HepG2 (cell line): Measurements from ENCODE around the gene ACACA. TPM values are rescaled to one million over a fixed set of nuclear protein-coding genes. Genes with fewer than 3 reads are reported as not detected.
A peak's percentile ranks its signal among the peaks of the same experiment; 100 is the strongest.

Experiments
- ATAC-seq: fragments of 200-7000 bp; cut with Tn5 transposase; 3 replicates; pipeline ENCODE4 v1.9.1; 2020; ENCODE audit warnings: mild to moderate bottlenecking, moderate library complexity
- BruUV-seq: library from RNA; stranded (reverse); fragments of 400-500 nt; replicated peaks from 2 replicates; lab custom pipeline; 2021; lab: Mats Ljungman, UMichigan
- CTCF ChIA-PET: fragments of 300-600 bp; formaldehyde crosslinking; extraction: SDS; loops from one replicate; lab custom pipeline; 2021; ENCODE audit warnings: low total read pairs, inconsistent platforms, low intra/inter-chr PET ratio; lab: Yijun Ruan, JAX
- POLR2A ChIA-PET: fragments of 350-600 bp; sonication (Branson Sonifier 250); formaldehyde crosslinking; loops from one replicate; lab custom pipeline; 2020; ENCODE audit warnings: antibody characterized with exemption, inconsistent platforms; lab: Yijun Ruan, JAX
- DNase-seq: peaks from one replicate; pipeline ENCODE4 v3.0.0-alpha.2; 2015; ENCODE audit warnings: low spot score
- FAIRE-seq: peaks from 3 replicates; lab custom pipeline; 2011; peaks lifted over from hg19 to GRCh38; lab: Jason Lieb, UNC
- H2AFZ ChIP-seq: one replicate; pipeline ENCODE4 v1.6.1; 2011; ENCODE audit warnings: low read length, inconsistent platforms
- H3K27ac ChIP-seq: fragments of 300-600 bp; 3 replicates; pipeline ENCODE4 v1.8.0; 2011; ENCODE audit warnings: mixed run types, mild to moderate bottlenecking, mixed read lengths, low read length, inconsistent platforms; ENCODE audit not compliant: insufficient read depth; ENCODE audit errors: extremely low read length
- H3K27me3 ChIP-seq, 2 experiments: fragments of 200-600 bp in 1 of 2; 2 replicates in 1 of 2; 3 replicates in 1 of 2; pipeline versions ENCODE4 v1.6.0 to v1.8.0; 2011; ENCODE audit warnings: low read length in 2 of 2, mild to moderate bottlenecking in 2 of 2, moderate library complexity in 2 of 2, inconsistent platforms in 1 of 2; ENCODE audit not compliant: insufficient read depth in 2 of 2, control insufficient read depth in 1 of 2
- H3K36me3 ChIP-seq, 2 experiments: fragments of 200-600 bp in 1 of 2; replicated peaks in 1 of 2; 2 replicates in 1 of 2; 3 replicates in 1 of 2; pipeline versions ENCODE4 v1.5.1 to v1.8.0; 2011; ENCODE audit warnings: low read length in 2 of 2, inconsistent platforms in 1 of 2; ENCODE audit not compliant: insufficient read depth in 2 of 2, control insufficient read depth in 1 of 2
- H3K4me1 ChIP-seq: 2 replicates; pipeline ENCODE4 v1.5.1; 2012; ENCODE audit warnings: low read length, inconsistent platforms; ENCODE audit not compliant: insufficient read depth
- H3K4me2 ChIP-seq: 2 replicates; pipeline ENCODE4 v1.6.0; 2011; ENCODE audit warnings: low read depth, low read length, inconsistent platforms
- H3K4me3 ChIP-seq, 3 experiments: fragments of 200-600 bp in 1 of 3; sonication (generic), shearing (Covaris generic) in 1 of 3; replicated peaks in 1 of 3; 2 replicates each; pipeline ENCODE4 v1.5.1; 2011 to 2016; ENCODE audit warnings: low read length in 3 of 3, inconsistent platforms in 2 of 3, low read depth in 2 of 3, mild to moderate bottlenecking in 2 of 3, control low read depth in 1 of 3, mixed read lengths in 1 of 3; ENCODE audit not compliant: insufficient read depth in 1 of 3
- H3K79me2 ChIP-seq: one replicate; pipeline ENCODE4 v1.6.1; 2011; ENCODE audit warnings: low read length, inconsistent platforms; ENCODE audit not compliant: insufficient read depth
- H3K9ac ChIP-seq: 2 replicates; pipeline ENCODE4 v1.6.0; 2011; ENCODE audit warnings: mild to moderate bottlenecking, low read depth, low read length, inconsistent platforms; ENCODE audit not compliant: insufficient read depth
- H3K9me3 ChIP-seq: 2 replicates; pipeline ENCODE4 v1.5.1; 2012; ENCODE audit warnings: mild to moderate bottlenecking, low read length
- H4K20me1 ChIP-seq: 2 replicates; pipeline ENCODE4 v1.6.0; 2011; ENCODE audit warnings: inconsistent platforms, mild to moderate bottlenecking, low read length, moderate library complexity; ENCODE audit not compliant: insufficient read depth
- CEBPG ChIP-seq: IDR thresholded peaks from 2 replicates; pipeline ENCODE4 v1.6.1; 2016
- NFE2L2 ChIP-seq: fragments of 150-350 bp; IDR thresholded peaks from 2 replicates; pipeline ENCODE4 v1.6.1; 2014; ENCODE audit warnings: low read length
- RBM22 ChIP-seq: fragments of 200-400 bp; formaldehyde crosslinking; optimal IDR thresholded peaks from 2 replicates; pipeline ENCODE3; 2017; ENCODE audit warnings: mild to moderate bottlenecking, low read length, moderate library complexity
- SALL2 ChIP-seq: sonication (generic); formaldehyde crosslinking; IDR thresholded peaks from 2 replicates; pipeline ENCODE4 v1.8.1; 2023; ENCODE audit warnings: mild to moderate bottlenecking, missing genetic modification reagents, inconsistent platforms
- SRF ChIP-seq: IDR thresholded peaks from 2 replicates; pipeline ENCODE4 v1.6.1; 2011; ENCODE audit warnings: mild to moderate bottlenecking, low read depth, low read length, moderate library complexity
- ZFP37 ChIP-seq: sonication (generic); formaldehyde crosslinking; IDR thresholded peaks from 2 replicates; pipeline ENCODE4 v1.4.0; 2020; ENCODE audit warnings: missing genetic modification reagents, borderline replicate concordance
- ZNF232 ChIP-seq: sonication (generic); formaldehyde crosslinking; IDR thresholded peaks from 2 replicates; pipeline ENCODE4 v1.4.0; 2020; ENCODE audit warnings: missing genetic modification reagents, borderline replicate concordance
- ZNF747 ChIP-seq: sonication (generic); formaldehyde crosslinking; IDR thresholded peaks from 2 replicates; pipeline ENCODE4 v1.8.1; 2023; ENCODE audit warnings: missing genetic modification reagents, mild to moderate bottlenecking, borderline replicate concordance
- WGBS: methylation state at CpG from one replicate; pipeline ENCODE4 v1.1.6; 2017; ENCODE audit warnings: low lambda C conversion rate; 5-methylcytosine and 5-hydroxymethylcytosine counted together
- in situ Hi-C: cut with HindIII; loops from 2 replicates; pipeline ENCODE4 v1.10.0; 2017; ENCODE audit warnings: low pct_unique_long_range_greater_than_20kb; ENCODE audit not compliant: extremely low pct_ligation_motif_present
- intact Hi-C: fragments of 100-400 bp; cut with micrococcal nuclease; formaldehyde crosslinking; loops from one replicate; pipeline ENCODE4 v1.10.0; 2022; ENCODE audit not compliant: unreplicated experiment
- polyA plus RNA-seq, 8 experiments: library from polyadenylated mRNA; depleted of rRNA in 3 of 8; stranded (reverse) in 7 of 8; unstranded in 1 of 8; fragments of >200 nt; fragmentation: Illumina TruSeq in 4 of 8; extraction: Trizol in 4 of 8; gene quantifications; 2 replicates each; pipeline versions ENCODE4 v1.2.1 to v1.2.3, GENCODE V29; 2011 to 2016; ENCODE audit warnings: low read depth in 4 of 8, missing spikeins in 1 of 8, mixed read lengths in 1 of 8; ENCODE audit not compliant: insufficient read depth in 1 of 8
- total RNA-seq, 5 experiments: library from RNA; depleted of rRNA; stranded (reverse); fragments of >200 nt; fragmentation: Illumina TruSeq; extraction: Trizol; gene quantifications; 2 replicates each; pipeline ENCODE4 v1.2.3, GENCODE V29; 2016; ENCODE audit warnings: low read depth in 1 of 5
- TF ChIP-seq, protein P1 (sequence below): sonication (generic); formaldehyde crosslinking; IDR thresholded peaks from 2 replicates; pipeline ENCODE4 v1.4.0; 2020; ENCODE audit warnings: missing genetic modification reagents
- TF ChIP-seq, protein P2 (sequence below): sonication (generic); formaldehyde crosslinking; IDR thresholded peaks from 2 replicates; pipeline ENCODE4 v1.9.0; 2022; ENCODE audit warnings: low read depth, missing genetic modification reagents
- TF ChIP-seq, protein P3 (sequence below): sonication (generic); formaldehyde crosslinking; IDR thresholded peaks from 2 replicates; pipeline ENCODE4 v1.8.0; 2022; ENCODE audit warnings: mild to moderate bottlenecking, missing genetic modification reagents, borderline replicate concordance
- TF ChIP-seq, protein P4 (sequence below): sonication (generic); formaldehyde crosslinking; IDR thresholded peaks from 2 replicates; pipeline ENCODE4 v1.8.0; 2022; ENCODE audit warnings: missing genetic modification reagents, mild to moderate bottlenecking, borderline replicate concordance

ACACA gene
- total and polyA plus RNA-seq, 2 of the 13 experiments (the other 11 are each of a cell fraction or from before 2014, with no cell fraction given): 39.2 to 47.2 TPM

DNA sequence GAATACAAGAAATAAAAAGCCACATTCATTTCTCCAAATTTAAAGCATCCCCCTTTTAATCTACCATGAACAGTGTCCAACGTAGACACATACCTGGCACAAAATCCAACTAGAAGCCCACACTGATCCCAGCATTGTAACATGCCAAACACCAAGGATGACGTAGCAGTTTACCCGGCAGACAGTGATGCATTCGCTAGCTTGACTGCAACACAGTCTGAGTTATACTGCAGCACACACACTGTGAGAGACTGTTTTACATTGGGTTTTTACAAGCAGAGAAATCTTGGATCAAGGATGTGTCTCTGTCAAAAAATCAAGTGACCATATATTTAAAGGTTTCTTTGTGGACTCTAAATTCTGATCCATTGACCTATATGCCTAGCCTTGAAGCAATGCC is 105.3 kb downstream of the ACACA start:
- Histone ChIP-seq H3K9ac (no peak overlapping the region), H4K20me1 (no peaks in the 10 kb centered on the region), H3K79me2 (peaks cover 34% of the 10 kb centered on the region), H3K27ac (peak overlapping the region; percentile 24), H3K27me3 (no peaks in the 10 kb centered on the region), H3K4me3 (no peak overlapping the region), H3K4me1 (peaks cover 31% of the 10 kb centered on the region), H3K36me3 (peaks cover 3 to 20% of the 10 kb centered on the region in 2 experiments; a peak in 4 of 5 replicates), H2AFZ (no peak overlapping the region), H3K9me3 (no peaks in the 10 kb centered on the region), H3K4me2 (no peak overlapping the region)
- POLR2A ChIA-PET: no interaction called here
- DNase-seq (no peak), FAIRE-seq (no peak), ATAC-seq (peak; percentile 38; the same call in 2 of the 3 replicates)
- TF ChIP-seq RBM22 (peak; percentile 50), SRF (no peak), NFE2L2 (peak; percentile 47; the same call in 1 of the 2 replicates)
- TF ChIP-seq, protein P1, sequence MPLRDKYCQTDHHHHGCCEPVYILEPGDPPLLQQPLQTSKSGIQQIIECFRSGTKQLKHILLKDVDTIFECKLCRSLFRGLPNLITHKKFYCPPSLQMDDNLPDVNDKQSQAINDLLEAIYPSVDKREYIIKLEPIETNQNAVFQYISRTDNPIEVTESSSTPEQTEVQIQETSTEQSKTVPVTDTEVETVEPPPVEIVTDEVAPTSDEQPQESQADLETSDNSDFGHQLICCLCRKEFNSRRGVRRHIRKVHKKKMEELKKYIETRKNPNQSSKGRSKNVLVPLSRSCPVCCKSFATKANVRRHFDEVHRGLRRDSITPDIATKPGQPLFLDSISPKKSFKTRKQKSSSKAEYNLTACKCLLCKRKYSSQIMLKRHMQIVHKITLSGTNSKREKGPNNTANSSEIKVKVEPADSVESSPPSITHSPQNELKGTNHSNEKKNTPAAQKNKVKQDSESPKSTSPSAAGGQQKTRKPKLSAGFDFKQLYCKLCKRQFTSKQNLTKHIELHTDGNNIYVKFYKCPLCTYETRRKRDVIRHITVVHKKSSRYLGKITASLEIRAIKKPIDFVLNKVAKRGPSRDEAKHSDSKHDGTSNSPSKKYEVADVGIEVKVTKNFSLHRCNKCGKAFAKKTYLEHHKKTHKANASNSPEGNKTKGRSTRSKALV (CRISPR knock-in tag): no peak
- CTCF ChIA-PET: no interaction called here
- 100% methylated on average over 4 of the region's 4 CpGs for WGBS
- in situ Hi-C loops: no loop called here
- intact Hi-C loops: no loop called here
- no TSS peak for BruUV-seq

DNA sequence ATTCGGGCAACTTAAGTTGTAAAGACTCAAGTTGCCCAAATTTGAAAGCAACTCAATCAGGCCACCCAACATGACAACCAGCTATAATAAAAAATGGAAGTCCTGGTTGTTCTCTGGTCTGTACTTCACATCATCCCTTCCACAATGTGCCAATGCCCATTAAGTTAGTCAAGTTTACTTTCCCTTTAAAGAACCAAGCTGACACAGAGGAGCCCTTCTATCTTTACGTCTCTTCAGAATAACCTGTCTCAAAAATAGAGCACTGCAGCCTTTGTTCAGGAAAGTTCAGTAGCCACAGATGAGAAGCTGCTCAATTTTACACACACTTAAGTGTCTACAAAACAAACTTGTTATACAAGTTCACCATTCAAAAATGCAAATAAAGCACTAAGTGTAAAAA is 106.0 kb downstream of the ACACA start:
- intact Hi-C loops (no loop called here), in situ Hi-C loops (no loop called here)
- peaks cover 3 to 20% of the 10 kb centered on the region in 2 experiments; a peak in 4 of 5 replicates for H3K36me3 ChIP-seq
- H3K79me2 ChIP-seq: peaks cover 36% of the 10 kb centered on the region
- no peak overlapping the region for H3K9ac ChIP-seq
- peaks cover 31% of the 10 kb centered on the region for H3K4me1 ChIP-seq
- no TSS peak for BruUV-seq
- ATAC-seq (no peak), FAIRE-seq (no peak), DNase-seq (no peak)
- no peak overlapping the region for H3K4me3 ChIP-seq
- no peaks in the 10 kb centered on the region for H4K20me1 ChIP-seq
- no peaks in the 10 kb centered on the region for H3K9me3 ChIP-seq
- no peak overlapping the region for H2AFZ ChIP-seq
- H3K27me3 ChIP-seq: no peaks in the 10 kb centered on the region
- peak overlapping the region; percentile 24 for H3K27ac ChIP-seq
- CTCF ChIA-PET: no interaction called here
- no peak overlapping the region for H3K4me2 ChIP-seq
- 93% methylated on average over 2 of the region's 2 CpGs for WGBS
- POLR2A ChIA-PET: interaction anchor here (1.5 kb wide), 1 partner anchor 58 kb away, joined by 4 read pairs; no protein-coding TSS in a partner anchor
- TF ChIP-seq, protein P2, sequence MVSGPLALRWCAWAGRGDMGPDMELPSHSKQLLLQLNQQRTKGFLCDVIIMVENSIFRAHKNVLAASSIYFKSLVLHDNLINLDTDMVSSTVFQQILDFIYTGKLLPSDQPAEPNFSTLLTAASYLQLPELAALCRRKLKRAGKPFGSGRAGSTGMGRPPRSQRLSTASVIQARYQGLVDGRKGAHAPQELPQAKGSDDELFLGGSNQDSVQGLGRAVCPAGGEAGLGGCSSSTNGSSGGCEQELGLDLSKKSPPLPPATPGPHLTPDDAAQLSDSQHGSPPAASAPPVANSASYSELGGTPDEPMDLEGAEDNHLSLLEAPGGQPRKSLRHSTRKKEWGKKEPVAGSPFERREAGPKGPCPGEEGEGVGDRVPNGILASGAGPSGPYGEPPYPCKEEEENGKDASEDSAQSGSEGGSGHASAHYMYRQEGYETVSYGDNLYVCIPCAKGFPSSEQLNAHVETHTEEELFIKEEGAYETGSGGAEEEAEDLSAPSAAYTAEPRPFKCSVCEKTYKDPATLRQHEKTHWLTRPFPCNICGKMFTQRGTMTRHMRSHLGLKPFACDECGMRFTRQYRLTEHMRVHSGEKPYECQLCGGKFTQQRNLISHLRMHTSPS (CRISPR knock-in tag): no peak
- no peak for TF ChIP-seq ZNF232 (CRISPR knock-in tag)
- TF ChIP-seq CEBPG (CRISPR knock-in tag): no peak
- TF ChIP-seq, protein P3, sequence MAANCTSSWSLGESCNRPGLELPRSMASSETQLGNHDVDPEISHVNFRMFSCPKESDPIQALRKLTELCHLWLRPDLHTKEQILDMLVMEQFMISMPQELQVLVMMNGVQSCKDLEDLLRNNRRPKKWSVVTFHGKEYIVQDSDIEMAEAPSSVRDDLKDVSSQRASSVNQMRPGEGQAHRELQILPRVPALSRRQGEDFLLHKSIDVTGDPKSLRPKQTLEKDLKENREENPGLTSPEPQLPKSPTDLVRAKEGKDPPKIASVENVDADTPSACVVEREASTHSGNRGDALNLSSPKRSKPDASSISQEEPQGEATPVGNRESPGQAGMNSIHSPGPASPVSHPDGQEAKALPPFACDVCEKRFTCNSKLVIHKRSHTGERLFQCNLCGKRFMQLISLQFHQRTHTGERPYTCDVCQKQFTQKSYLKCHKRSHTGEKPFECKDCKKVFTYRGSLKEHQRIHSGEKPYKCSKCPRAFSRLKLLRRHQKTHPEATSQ (CRISPR knock-in tag): no peak
- no peak for TF ChIP-seq ZNF747 (CRISPR knock-in tag)
- TF ChIP-seq ZFP37 (CRISPR knock-in tag): no peak
- TF ChIP-seq, protein P4, sequence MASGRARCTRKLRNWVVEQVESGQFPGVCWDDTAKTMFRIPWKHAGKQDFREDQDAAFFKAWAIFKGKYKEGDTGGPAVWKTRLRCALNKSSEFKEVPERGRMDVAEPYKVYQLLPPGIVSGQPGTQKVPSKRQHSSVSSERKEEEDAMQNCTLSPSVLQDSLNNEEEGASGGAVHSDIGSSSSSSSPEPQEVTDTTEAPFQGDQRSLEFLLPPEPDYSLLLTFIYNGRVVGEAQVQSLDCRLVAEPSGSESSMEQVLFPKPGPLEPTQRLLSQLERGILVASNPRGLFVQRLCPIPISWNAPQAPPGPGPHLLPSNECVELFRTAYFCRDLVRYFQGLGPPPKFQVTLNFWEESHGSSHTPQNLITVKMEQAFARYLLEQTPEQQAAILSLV (CRISPR knock-in tag): no peak
- no peak for TF ChIP-seq SALL2
